Measurements from ENCODE around the gene HK2. TPM values are rescaled to one million over a fixed set of nuclear protein-coding genes. Genes with fewer than 3 reads are reported as not detected.

HK2 gene
- total and polyA plus RNA-seq, 2 of the 4 experiments (the other 2 are of a cell fraction), result 17.4 to 20.9 TPM

DNA sequence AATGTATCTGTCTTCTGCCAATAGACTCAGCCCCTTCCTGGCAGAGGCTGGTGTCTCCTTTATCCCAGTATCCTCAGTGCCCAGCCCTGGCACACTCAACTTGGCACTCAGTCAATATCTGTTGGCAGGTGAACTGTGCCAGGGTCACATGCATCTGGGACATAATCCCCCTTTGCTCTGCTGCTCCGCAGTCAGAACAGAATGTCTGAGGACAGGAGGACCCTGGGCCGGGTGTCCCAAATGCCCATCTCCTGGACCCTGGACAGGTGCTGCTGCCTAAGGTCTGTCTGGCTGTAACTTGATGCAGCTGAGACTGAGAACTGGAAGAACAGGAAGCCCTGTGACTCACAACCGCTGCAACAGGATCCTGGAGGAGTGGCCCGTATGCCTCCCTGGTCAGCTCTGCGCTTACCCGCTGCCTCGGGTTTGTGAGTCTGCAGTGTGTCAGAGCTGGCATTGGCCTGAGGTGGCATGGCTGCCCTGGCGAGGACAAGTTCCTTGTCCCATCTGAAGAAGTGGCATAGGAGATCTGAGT is 11.4 kb downstream of the HK2 start:
- ChIA-PET CTCF (no interaction called here), POLR2A (ENCODE audit: unreplicated experiment) (interaction anchor here (0.5 kb wide), 1 partner anchor 117 kb away, joined by 5 read pairs; no protein-coding TSS in a partner anchor)
- Histone ChIP-seq H3K36me3 (ENCODE audit: control insufficient read depth, insufficient read depth, low read length) (no peaks in the 10 kb centered on the region; the same call in 1 of the 2 replicates), H2BK5ac (ENCODE audit: low read depth, low read length, poor library complexity, severe bottlenecking) (peak overlapping the region; percentile 60), H3K79me1 (ENCODE audit: low read depth in 1 of 2, low read length in 2 of 2) (peaks cover 23 to 94% of the 10 kb centered on the region in 2 experiments), H4K91ac (ENCODE audit: insufficient read depth, low read depth, low read length) (peak overlapping the region; percentile 70; the same call in 1 of the 2 replicates), H4K8ac (ENCODE audit: low read depth in 2 of 2, low read length in 2 of 2) (peak overlapping the region in 1 of 2 experiments; percentile 82; a peak in 2 of 4 replicates), H3K4me1 (ENCODE audit: control insufficient read depth, insufficient read depth, low read length) (peaks cover 52% of the 10 kb centered on the region), H2AFZ (replicated peaks; ENCODE audit: low read length, poor library complexity) (peak overlapping the region; percentile 69), H2AK5ac (ENCODE audit: low read depth, low read length) (peak overlapping the region; percentile 80), H4K5ac (ENCODE audit: low read depth, low read length) (no peak overlapping the region), H3K4me2 (ENCODE audit: low read depth, low read length) (peak overlapping the region; percentile 53), H3K56ac (ENCODE audit: extremely low read depth, insufficient read depth, low read length) (no peak overlapping the region), H2BK15ac (ENCODE audit: low read depth, low read length) (peak overlapping the region; percentile 34; the same call in 1 of the 3 replicates), H3K4ac (ENCODE audit: low read depth, low read length) (peak overlapping the region; percentile 66), H3K27ac (ENCODE audit: insufficient read depth, low read length) (peak overlapping the region; percentile 46), H2BK120ac (ENCODE audit: low read depth, low read length) (peak overlapping the region; percentile 83), H3K4me3 (ENCODE audit: insufficient read depth, low read depth, low read length) (no peak overlapping the region), H3K14ac (replicated peaks; ENCODE audit: low read depth, low read length) (peak overlapping the region; percentile 42; the same call in 1 of the 2 replicates), H3K23ac (ENCODE audit: low read depth, low read length) (peak overlapping the region; percentile 80), H3K27me3 (ENCODE audit: control insufficient read depth, insufficient read depth, low read length) (no peaks in the 10 kb centered on the region), H4K20me1 (ENCODE audit: insufficient read depth, low read length) (peaks cover 72% of the 10 kb centered on the region), H3K18ac (ENCODE audit: low read depth, low read length) (0 out of 2 replicates have a peak overlapping the region, but pooled peaks have one; percentile 4), H2BK20ac (ENCODE audit: low read depth, low read length) (peak overlapping the region; percentile 72), H2AK9ac (replicated peaks; ENCODE audit: low read depth, low read length, poor library complexity) (peak overlapping the region; percentile 21), H3K9me3 (ENCODE audit: control insufficient read depth, insufficient read depth, low read length) (no peaks in the 10 kb centered on the region), H3K9ac (ENCODE audit: low read depth, low read length) (no peak overlapping the region), H3K9me1 (ENCODE audit: insufficient read depth, low read length) (peaks cover 59% of the 10 kb centered on the region)
- intact Hi-C loops (cut with micrococcal nuclease) (no loop called here), in situ Hi-C loops (cut with MboI; ENCODE audit: low sequenced_read_pairs) (no loop called here), dilution Hi-C loops (cut with HindIII; ENCODE audit: low sequenced_read_pairs, unreplicated experiment) (no loop called here)
- no CpG with 5 or more reads among the region's 8 CpGs for WGBS, 2 experiments (ENCODE audit: extremely low coverage in 2 of 2, insufficient read length in 1 of 2)
- BruUV-seq (replicated peaks), result no TSS peak
- ATAC-seq (ENCODE audit: low read depth), result peak; percentile 86
- TF ChIP-seq RAD21 (IDR thresholded peaks at IDR 0.05; ENCODE audit: low read length), result no peak
- 0 out of 2 replicates have a peak, but pooled peaks have one; percentile 10 for TF ChIP-seq MXI1 (IDR thresholded peaks at IDR 0.05; ENCODE audit: borderline replicate concordance, low read depth, low read length)
- TF ChIP-seq RCOR1 (IDR thresholded peaks at IDR 0.05; ENCODE audit: insufficient replicate concordance, low read length), result no peak
- TF ChIP-seq POLR2A (IDR thresholded peaks at IDR 0.05; ENCODE audit: low read depth, low read length), result 0 out of 2 replicates have a peak, but pooled peaks have one; percentile 24
- peak; percentile 39; the same call in 1 of the 2 replicates for TF ChIP-seq CEBPB (IDR thresholded peaks at IDR 0.05; ENCODE audit: low read depth, low read length)
- peak; percentile 63 for TF ChIP-seq FOS (IDR thresholded peaks at IDR 0.05; ENCODE audit: low read depth, low read length)
- DNase-seq, result peak; percentile 94

Data from IMR-90 (cell line).